HUDEP-2 (cell line): ENCODE results near the gene C2CD4B.

Experiments used
- DNase-seq, 76 experiments: peaks; one replicate each; lab custom pipeline; 2025; ENCODE audit not compliant: unreplicated experiment in 76 of 76; lab: John Stamatoyannopoulos, UW

Gene C2CD4B

DNA sequence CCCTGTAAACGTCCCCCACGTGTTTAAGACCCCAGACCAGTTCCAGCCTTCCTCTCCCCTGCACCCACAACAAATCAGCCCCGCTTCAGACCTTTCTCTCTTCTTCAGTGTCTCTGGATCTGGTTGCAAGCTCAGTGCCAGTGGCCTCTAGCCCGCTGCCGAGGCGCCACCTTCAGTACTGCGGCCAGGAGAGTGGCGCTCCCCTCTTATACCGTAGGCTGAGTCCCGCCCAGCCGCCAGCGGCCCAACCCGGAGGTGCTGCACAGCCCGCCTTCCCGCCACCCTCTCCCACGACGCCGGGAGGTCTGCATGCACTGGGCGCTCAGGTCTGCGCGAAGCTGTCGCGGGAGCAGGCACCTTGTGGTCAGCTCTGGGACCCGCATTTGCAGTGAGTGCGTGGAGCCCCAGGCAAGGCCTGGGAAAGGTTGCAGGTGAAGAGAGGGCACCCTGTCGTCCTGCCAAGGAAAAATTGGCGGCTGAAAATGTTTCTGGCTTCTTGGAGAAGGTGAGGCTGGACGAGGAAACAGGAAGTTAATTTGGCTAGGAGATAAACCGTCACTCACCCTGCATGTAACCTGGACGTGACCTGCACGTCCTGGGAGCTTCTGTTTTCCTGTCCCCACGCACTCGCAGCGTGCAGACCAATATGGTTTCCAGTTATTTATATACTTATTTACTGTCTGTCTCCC, at the start of gene C2CD4B:
Gene C2CD4B, minus strand, starts transcription at position 182 of the 689 bp plus-strand sequence. CDS start 301 bp downstream, outside the sequence.
- peak in 2 of 76 experiments; percentile 1 to 17 for DNase-seq

DNA sequence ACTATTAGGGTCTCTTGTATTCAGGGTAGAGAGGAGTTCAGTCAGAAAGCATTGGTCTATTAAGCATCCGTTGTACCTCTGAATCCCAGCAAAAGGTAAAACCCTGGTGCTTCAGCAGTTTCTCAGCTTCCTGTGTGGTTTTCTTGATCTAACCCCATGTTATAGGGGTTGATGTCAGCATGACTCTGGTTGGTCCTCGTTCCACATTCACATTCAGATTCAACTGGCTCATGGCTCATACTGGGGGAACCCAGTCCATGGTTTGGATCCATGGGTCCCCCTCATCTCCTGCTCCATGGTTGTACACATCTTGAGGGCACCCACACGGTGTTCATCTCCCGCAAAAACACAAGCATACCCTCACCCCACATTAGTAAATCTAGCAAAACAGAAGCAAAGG, 47.7 kb upstream of the C2CD4B start:
- no peak for DNase-seq

GRCh38 chr15:62211348-62211747, 46.3 kb upstream of the C2CD4B start:
- peak in 4 of 76 experiments; percentile 5 to 36 (median 14) for DNase-seq

GRCh38 chr15:62209821-62210220, 44.7 kb upstream of the C2CD4B start:
- DNase-seq, result no peak

- no peak for DNase-seq
Observed at GRCh38 chr15:62209322-62209721, 44.2 kb upstream of the C2CD4B start.

- DNase-seq, result no peak
Observed at GRCh38 chr15:62208884-62209283, 43.8 kb upstream of the C2CD4B start.

DNA sequence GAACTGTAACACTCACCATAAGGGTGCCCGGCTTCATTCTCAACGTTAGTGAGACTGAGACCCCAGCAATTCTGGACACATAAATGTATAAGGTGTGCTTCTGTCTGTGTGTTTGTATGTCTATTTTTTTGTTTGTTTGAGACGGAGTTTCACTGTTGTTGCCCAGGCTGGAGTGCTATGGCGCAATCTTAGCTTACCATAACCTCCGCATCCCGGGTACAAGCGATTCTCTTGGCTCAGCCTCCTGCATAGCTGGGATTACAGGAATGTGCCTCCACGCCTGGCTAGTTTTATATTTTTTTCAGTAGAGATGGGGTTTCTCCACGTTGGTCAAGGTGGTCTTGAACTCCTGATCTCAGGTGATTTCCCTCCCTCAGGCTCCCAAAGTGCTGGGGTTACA, 43.3 kb upstream of the C2CD4B start:
- no peak for DNase-seq

DNA sequence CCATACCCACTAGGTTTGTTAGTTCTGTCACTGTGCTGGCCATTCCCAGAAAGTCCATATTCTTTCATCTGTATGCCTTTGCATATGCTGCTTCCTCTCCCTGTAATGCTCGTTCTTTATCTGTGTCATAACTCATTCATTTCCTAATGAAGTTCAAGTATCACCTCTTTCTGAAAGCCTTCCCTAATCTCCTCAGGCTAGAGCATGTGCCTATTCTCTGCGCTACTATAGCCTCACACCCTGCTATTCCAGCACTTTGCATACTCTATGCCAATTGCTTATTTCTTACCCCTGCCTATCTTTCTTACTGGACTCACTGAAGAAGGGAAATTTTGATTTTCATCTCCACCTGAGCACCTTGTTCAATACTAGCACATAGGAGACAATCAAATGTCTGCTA, 25.6 kb upstream of the C2CD4B start:
- DNase-seq, result no peak

GRCh38 chr15:62190274-62190673, 25.2 kb upstream of the C2CD4B start:
- DNase-seq, result no peak

- no peak for DNase-seq
Observed at GRCh38 chr15:62188744-62189143, 23.7 kb upstream of the C2CD4B start.

DNA sequence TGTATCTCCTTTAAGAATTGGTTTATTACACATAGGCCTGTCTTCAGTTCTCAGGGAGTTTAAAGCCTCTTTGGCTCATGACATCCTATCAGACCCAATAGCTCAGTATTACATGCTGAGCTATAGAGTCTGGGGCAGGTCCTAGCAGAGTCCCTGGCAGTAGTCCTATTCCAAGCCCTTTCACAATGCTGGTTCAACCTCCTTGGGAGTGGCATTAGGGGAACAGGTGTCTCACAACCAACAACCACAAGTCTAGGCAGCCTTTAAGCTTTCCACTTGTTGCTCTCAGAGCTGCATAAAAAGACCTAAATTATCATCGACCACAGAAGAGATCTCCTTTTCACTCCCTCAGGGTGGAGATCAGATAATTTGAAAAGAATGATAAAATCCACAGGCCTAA, 22.8 kb upstream of the C2CD4B start:
- DNase-seq, result no peak

DNA sequence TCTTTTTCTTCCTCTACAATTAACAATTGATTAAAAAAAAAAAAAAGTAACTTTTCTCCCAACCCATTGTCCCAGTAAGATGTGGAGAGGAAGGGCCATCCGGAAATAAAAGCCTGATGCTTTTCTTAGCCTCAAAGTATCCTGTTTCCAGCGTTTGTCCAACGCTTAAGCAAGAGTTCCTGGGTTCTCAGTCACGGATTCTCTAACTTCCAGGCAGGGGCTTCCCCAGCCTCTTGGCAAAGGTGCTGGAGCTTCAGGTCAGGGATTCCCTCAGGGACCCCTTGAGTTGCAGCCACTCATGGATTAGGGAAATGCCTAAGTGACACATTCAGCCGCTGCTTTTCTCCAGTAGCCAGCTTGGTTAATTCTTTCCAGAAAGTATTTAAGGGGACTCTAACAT, 22.3 kb upstream of the C2CD4B start:
- no peak for DNase-seq

DNA sequence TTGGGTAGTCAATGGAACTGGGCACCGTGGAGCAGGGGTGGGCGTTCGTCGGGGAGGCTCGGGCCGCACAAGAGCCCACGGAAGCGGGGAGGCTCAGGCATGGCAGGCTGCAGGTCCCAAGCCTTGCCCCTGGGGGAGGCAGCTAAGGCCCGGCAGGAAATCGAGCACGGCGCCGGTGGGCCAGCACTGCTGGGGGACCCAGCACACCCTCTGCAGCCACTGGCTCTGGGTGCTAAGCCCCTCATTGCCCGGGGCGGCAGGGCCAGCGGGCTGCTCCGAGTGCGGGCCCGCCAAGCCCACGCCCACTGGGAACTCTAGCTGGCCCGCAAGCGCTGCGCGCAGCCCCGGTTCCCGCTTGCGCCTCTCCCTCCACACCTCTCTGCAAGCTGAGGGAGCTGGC, 21.5 kb upstream of the C2CD4B start:
- no peak for DNase-seq

DNA sequence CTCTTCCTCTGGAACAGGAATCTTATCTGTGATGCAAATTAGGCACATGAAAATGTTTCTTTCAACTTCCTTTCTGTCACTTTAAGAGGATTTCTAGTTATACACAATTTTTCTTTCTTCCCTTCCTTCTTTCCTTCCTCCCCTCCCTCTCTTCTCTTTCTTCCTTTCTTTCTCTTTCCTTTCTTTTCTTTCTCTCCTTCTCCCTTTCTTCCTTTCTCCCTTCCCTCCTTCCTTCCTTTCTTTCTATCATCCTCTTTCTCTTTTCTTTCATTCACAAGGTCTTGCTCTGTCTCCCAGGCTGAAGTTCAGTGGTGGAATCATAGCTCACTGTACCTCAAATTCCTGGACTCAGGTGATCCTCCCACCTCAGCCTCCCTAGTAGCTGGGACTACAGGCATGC, 18.0 kb upstream of the C2CD4B start:
- no peak for DNase-seq

- no peak for DNase-seq
Observed at GRCh38 chr15:62173215-62173614, 8.1 kb upstream of the C2CD4B start.

- no peak for DNase-seq
Observed at GRCh38 chr15:62171882-62172281, 6.8 kb upstream of the C2CD4B start.

DNA sequence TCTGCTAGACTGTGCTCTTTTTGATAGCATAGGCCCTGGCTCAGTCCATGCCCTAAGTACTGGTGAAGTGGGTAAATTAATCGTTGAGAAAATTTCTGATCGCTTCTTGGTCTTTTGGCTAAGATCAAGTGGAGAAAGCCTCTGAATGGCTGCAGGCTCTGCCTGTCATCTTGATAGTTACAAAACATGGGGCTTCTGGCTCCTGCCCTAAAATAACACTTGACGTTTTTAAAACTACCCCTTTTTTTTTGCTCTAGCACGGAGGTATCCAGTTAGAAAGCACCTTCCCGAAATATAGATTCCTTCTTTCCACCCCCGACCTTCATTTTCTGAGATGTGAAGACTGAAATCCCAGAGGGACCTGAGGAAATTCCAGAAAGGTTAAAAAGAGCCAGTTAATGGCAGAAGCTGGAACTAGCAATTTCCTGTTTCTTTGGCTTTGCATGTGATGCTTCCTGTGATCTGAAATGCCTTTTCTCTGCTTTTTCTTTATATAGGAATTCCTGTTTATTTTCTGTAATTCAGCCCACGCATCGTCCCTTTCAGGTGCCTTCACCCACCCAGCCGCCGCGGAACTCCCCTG, 799 bp upstream of the C2CD4B start:
- DNase-seq, result no peak

DNA sequence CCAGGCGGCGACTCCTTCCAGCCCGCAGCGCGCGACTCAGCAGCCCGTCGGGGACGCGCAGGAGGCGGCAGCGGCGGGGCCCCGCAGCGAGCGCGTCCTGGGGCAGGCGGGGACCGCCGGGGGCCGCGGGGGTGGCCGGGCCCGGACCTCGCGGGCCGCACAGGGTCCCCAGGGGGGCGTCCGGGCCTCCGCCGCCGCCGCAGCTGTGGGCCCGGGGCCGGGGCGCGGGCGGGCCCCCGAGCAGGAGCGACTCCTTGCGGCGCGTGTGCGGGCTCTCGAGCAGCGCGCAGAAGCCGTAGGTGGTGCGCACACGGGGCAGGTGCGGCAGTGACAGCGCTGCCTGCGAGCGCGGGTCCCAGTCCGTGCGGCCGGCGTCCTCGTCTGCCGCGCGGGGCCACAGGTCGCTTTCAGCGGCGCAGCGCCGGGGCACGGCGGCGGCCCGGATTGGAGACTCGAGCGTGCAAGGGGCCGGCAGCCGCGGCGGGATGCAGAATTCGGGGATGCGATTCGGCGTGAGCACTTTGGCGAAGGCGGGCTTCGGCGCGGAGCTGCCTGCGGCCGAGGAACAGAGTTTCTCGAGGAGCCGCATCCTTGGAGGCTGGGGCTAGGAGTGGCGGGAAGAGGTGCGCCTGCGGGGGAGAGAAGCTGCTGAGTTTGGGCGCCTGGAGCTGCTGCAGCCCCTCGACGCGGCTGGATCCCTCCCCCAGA, 535 bp downstream of the C2CD4B start:
- DNase-seq, result no peak

DNA sequence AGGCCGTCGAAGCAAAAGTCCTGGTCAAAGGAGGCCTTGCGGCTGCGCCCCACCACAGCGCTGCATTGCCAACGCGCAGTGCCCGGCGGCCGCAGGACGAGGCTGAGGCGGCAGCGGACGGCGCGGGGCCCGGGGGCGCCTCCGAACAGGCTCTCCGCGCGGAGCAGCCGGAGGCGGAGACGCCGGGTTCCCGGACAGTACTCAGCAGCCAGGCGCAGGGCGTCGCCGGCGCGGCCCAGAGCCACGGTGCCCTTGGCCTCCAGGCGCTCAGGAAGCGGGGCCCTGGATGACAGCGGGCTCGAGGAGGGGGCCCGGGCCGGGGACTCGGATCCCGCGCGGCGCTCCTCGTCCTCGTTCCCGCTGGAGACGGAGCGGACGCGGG, 1.1 kb downstream of the C2CD4B start:
- peak in 1 of 76 experiments; percentile 1 for DNase-seq

DNA sequence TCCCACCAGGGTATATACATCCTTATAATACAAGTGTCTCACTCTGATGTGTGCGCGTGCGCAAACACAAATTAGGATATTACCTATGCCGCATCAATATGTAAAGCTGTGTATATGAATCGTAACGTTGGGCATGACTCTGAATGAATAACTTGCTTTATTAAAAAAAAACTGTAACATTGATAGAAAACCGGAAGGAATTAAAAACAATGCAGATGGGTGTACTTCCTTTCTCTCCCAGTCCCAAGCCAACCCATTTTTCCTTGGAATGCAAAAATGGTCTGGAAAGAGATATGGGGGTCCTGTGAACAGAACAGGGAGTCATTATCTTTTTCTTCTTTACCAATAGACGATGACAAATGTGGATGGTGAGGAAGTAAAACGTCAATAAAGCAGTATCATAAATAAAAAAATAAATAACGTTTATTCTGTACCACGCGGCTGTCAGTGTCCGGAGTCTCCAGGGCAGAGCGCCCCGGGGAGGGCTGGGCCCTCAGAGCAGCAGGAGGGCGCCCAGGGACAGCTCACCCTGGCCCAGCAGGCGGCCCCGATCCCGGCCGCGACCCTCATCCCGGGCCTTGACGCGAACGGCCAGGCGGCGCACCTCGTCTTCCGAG, 1.6 kb downstream of the C2CD4B start:
- DNase-seq, result no peak

DNA sequence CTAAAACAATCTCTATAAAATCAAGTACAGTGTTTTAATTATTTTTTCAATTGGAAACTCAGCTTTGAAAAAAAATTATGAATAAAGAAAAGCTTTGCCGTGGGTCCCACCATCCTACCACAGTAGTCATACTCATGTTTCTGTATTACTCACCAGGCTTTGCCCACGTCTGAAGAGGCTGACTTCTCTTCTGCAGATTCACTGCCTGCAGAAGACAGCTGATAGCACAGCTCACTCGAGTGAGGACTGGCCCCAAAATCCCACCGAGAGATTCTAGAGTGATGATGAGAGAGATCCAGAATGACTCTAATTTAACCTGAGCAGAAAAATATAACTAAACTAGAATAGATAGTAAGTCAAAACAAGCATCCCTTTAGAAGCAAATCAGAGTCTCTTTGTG, 11.9 kb downstream of the C2CD4B start:
- DNase-seq, result no peak

DNA sequence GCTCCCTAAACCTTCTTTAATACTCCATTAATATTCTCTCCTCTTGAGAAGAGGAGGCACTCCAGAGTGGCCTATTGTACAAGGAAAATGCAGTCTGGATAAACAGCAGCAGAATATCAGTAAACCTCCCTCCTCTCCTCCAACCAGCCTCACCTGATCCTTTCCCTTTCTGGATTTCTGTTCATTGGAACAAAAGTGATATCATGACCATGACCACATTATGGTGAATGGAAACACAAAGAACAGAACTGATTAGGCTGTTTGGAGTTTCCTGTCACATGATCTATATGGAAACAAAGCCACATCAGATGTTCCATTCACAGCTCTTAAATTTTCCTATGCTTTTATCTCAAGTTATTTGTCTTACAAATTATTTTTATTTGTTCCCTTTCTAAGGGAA, 14.6 kb downstream of the C2CD4B start:
- peak in 6 of 76 experiments; percentile 1 to 20 (median 10) for DNase-seq
